Measurements from ENCODE around the gene KAZALD1.

KAZALD1 gene

GRCh38 chr10:101050208-101051069, 11.3 kb upstream of the KAZALD1 start:
- H3K4me3 Mint-ChIP-seq, result peak overlapping the region; percentile 35
- peak; percentile 90 for TF ChIP-seq CTCF (IDR thresholded peaks at IDR 0.05)
- no peaks in the 10 kb centered on the region for H3K9me3 Mint-ChIP-seq
- H3K27ac Mint-ChIP-seq, result no peak overlapping the region
- DNase-seq, result peak; percentile 91
- H3K27me3 Mint-ChIP-seq (ENCODE audit: low read depth, poor library complexity), result peaks cover 84% of the 10 kb centered on the region
- peaks cover 6% of the 10 kb centered on the region for H3K36me3 Mint-ChIP-seq (ENCODE audit: low read depth)
- H3K4me1 Mint-ChIP-seq, result peaks cover 42% of the 10 kb centered on the region

GRCh38 chr10:101052285-101052684, 9.5 kb upstream of the KAZALD1 start:
- H3K4me1 Mint-ChIP-seq, result peaks cover 28% of the 10 kb centered on the region
- H3K9me3 Mint-ChIP-seq, result no peaks in the 10 kb centered on the region
- TF ChIP-seq CTCF (IDR thresholded peaks at IDR 0.05), result no peak
- H3K36me3 Mint-ChIP-seq (ENCODE audit: low read depth), result peaks cover 10% of the 10 kb centered on the region
- H3K27me3 Mint-ChIP-seq (ENCODE audit: low read depth, poor library complexity), result peaks cover 66% of the 10 kb centered on the region
- H3K4me3 Mint-ChIP-seq, result no peak overlapping the region
- DNase-seq, result no peak
- H3K27ac Mint-ChIP-seq, result no peak overlapping the region

- peaks cover 53% of the 10 kb centered on the region for H3K27me3 Mint-ChIP-seq (ENCODE audit: low read depth, poor library complexity)
These were observed 8.3 kb upstream of the KAZALD1 start for GRCh38 chr10:101053516-101053915.

GRCh38 chr10:101054351-101054750, 7.4 kb upstream of the KAZALD1 start:
- DNase-seq, result no peak
- Mint-ChIP-seq H3K27ac (no peak overlapping the region), H3K4me1 (peaks cover 16% of the 10 kb centered on the region), H3K9me3 (no peaks in the 10 kb centered on the region), H3K27me3 (ENCODE audit: low read depth, poor library complexity) (peaks cover 48% of the 10 kb centered on the region), H3K4me3 (no peak overlapping the region), H3K36me3 (ENCODE audit: low read depth) (peaks cover 10% of the 10 kb centered on the region)
- no peak for TF ChIP-seq CTCF (IDR thresholded peaks at IDR 0.05)

More at GRCh38 chr10:101053516-101053915, 8.3 kb upstream of the KAZALD1 start:
- Mint-ChIP-seq H3K4me3 (no peak overlapping the region), H3K36me3 (ENCODE audit: low read depth) (peaks cover 10% of the 10 kb centered on the region), H3K27ac (peak overlapping the region; percentile 31), H3K4me1 (peaks cover 19% of the 10 kb centered on the region), H3K9me3 (no peaks in the 10 kb centered on the region)
- DNase-seq, result no peak
- no peak for TF ChIP-seq CTCF (IDR thresholded peaks at IDR 0.05)

GRCh38 chr10:101054876-101055275, 6.9 kb upstream of the KAZALD1 start:
- Mint-ChIP-seq H3K36me3 (ENCODE audit: low read depth) (peaks cover 10% of the 10 kb centered on the region), H3K4me1 (peaks cover 21% of the 10 kb centered on the region), H3K27me3 (ENCODE audit: low read depth, poor library complexity) (peaks cover 46% of the 10 kb centered on the region), H3K27ac (no peak overlapping the region), H3K9me3 (no peaks in the 10 kb centered on the region), H3K4me3 (no peak overlapping the region)
- DNase-seq, result no peak
- TF ChIP-seq CTCF (IDR thresholded peaks at IDR 0.05), result no peak

GRCh38 chr10:101055411-101055810, 6.4 kb upstream of the KAZALD1 start:
- no peak for DNase-seq
- Mint-ChIP-seq H3K4me1 (peaks cover 24% of the 10 kb centered on the region), H3K4me3 (no peak overlapping the region), H3K27ac (no peak overlapping the region), H3K36me3 (ENCODE audit: low read depth) (peaks cover 10% of the 10 kb centered on the region), H3K27me3 (ENCODE audit: low read depth, poor library complexity) (peaks cover 41% of the 10 kb centered on the region), H3K9me3 (no peaks in the 10 kb centered on the region)
- no peak for TF ChIP-seq CTCF (IDR thresholded peaks at IDR 0.05)

All from nephron progenitor cell (in vitro differentiated cells).